ENCODE measurements around the gene ZFAND3. TPM values are rescaled to one million over a fixed set of nuclear protein-coding genes. Genes with fewer than 3 reads are reported as not detected.

ZFAND3 gene
- total and polyA plus RNA-seq, 10 of the 15 experiments (the other 5 are each of a cell fraction or from before 2014, with no cell fraction given) = 0.90 to 34.4 (median 16.3) TPM

GRCh38 chr6:38146734-38147027 lies 327.2 kb downstream of the ZFAND3 start:
- H4K20me1 ChIP-seq (ENCODE audit: control insufficient read depth, insufficient read depth) = 0 out of 2 replicates have a peak, but pooled peaks cover 2% of the 10 kb centered on the region
- CTCF ChIA-PET = interaction anchor here (1.0 kb wide), 1 partner anchor 114 kb away, joined by 4 read pairs; no protein-coding TSS in a partner anchor
- 0 out of 2 replicates have a peak, but pooled peaks cover 4% of the 10 kb centered on the region for H3K4me1 ChIP-seq (ENCODE audit: control insufficient read depth, insufficient read depth, low read length)
- no peak overlapping the region for H3K27ac ChIP-seq (ENCODE audit: control insufficient read depth, insufficient read depth)
- RAD21 ChIA-PET (ENCODE audit: unreplicated experiment) = no interaction called here
- no peaks in the 10 kb centered on the region for H3K79me2 ChIP-seq (ENCODE audit: control insufficient read depth, insufficient read depth, low read length)
- intact Hi-C loops (cut with micrococcal nuclease; ENCODE audit: unreplicated experiment) = no loop called here
- H3K27me3 ChIP-seq (replicated peaks in 1 of 2; ENCODE audit: control insufficient read depth in 2 of 2, insufficient read depth in 2 of 2, low read length in 1 of 2) = no peaks in the 10 kb centered on the region
- H3K36me3 ChIP-seq (ENCODE audit: control insufficient read depth in 2 of 2, insufficient read depth in 2 of 2, low read length in 1 of 2) = peaks cover 0 to 10% of the 10 kb centered on the region in 2 experiments; a peak in 3 of 4 replicates
- FAIRE-seq (no peak), ATAC-seq (no peak), DNase-seq (ENCODE audit: low read depth, low spot score) (no peak)
- BruUV-seq (replicated peaks) = no TSS peak
- 94% methylated on average over 1 of the region's 1 CpG for WGBS (ENCODE audit: insufficient coverage, insufficient replicate concordance, low lambda C conversion rate, missing lambda C conversion rate)
- H3K4me2 ChIP-seq (ENCODE audit: control insufficient read depth, insufficient read depth) = no peak overlapping the region
- SMC1A ChIA-PET (ENCODE audit: uncharacterized antibody, unreplicated experiment) = interaction anchor here (0.5 kb wide), 1 partner anchor 45 kb away, joined by 3 read pairs; no protein-coding TSS in a partner anchor
- H2AFZ ChIP-seq (ENCODE audit: control insufficient read depth, low read depth, low read length) = no peak overlapping the region
- TF ChIP-seq NRF1 (conservative IDR thresholded peaks at IDR 0.05; ENCODE audit: low read depth, low read length) = no peak
- TF ChIP-seq RAD51 (IDR thresholded peaks at IDR 0.05) = no peak
- no peak for TF ChIP-seq ZNF274 (IDR thresholded peaks at IDR 0.05; ENCODE audit: insufficient read depth, insufficient read length)
- no peak for TF ChIP-seq MTA3 (IDR thresholded peaks at IDR 0.05; ENCODE audit: borderline replicate concordance, low read length)
- no peak for TF ChIP-seq MAX (IDR thresholded peaks at IDR 0.05; ENCODE audit: low read depth, low read length)
- TF ChIP-seq FOXM1 (IDR thresholded peaks at IDR 0.05; ENCODE audit: low read depth, low read length) = no peak
- no peak for TF ChIP-seq MTA2 (IDR thresholded peaks at IDR 0.05; ENCODE audit: low read depth)
- no peak for TF ChIP-seq POLR2A (IDR thresholded peaks at IDR 0.05; ENCODE audit: low read depth, low read length)
- no peak for TF ChIP-seq PAX8 (IDR thresholded peaks at IDR 0.05)
- no peak for TF ChIP-seq MYC (IDR thresholded peaks at IDR 0.05; ENCODE audit: insufficient read depth, insufficient read length, insufficient replicate concordance, low read length, severe bottlenecking)
- no peak for TF ChIP-seq MYB (IDR thresholded peaks at IDR 0.05; ENCODE audit: borderline replicate concordance, low read depth, low read length)
- in situ Hi-C loops (cut with MboI) = no loop called here
- no peak overlapping the region for H3K9ac ChIP-seq (ENCODE audit: control insufficient read depth, insufficient read depth, low read length)
- no peaks in the 10 kb centered on the region for H3K9me3 ChIP-seq (replicated peaks; ENCODE audit: control insufficient read depth, insufficient read depth, low read length)
- no peak overlapping the region for H3K4me3 ChIP-seq
- POLR2A ChIA-PET = no interaction called here
